ENCODE results near the gene CDC42SE2.

DNA sequence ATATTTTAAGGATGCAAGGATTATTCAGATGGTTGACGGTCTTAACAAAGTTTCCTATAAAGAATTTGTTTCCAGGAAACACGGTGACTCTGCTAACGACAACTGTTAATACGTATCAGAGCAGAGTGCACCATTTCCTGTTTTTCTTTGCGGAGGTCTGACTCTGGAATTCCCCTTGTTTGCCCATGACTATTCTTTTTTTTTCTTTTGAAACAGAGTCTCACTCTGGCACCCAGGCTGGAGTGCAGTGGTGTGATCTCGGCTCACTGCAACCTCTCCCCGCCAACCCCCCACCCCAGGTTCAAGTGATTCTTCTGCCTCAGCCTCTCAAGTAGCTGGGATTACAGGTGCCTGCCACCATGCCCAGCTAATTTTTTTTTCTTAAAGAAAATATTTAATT lies 115.9 kb downstream of the CDC42SE2 start:
- TF ChIP-seq TAF1 (IDR thresholded peaks at IDR 0.05; ENCODE audit: low read depth, low read length) (0 out of 2 replicates have a peak, but pooled peaks have one; percentile 36), POLR2AphosphoS5 (IDR thresholded peaks at IDR 0.05; ENCODE audit: low read depth, low read length) (no peak), SPI1 (IDR thresholded peaks at IDR 0.05; ENCODE audit: low read depth, low read length) (peak; percentile 90), POLR2A (IDR thresholded peaks at IDR 0.05; ENCODE audit: low read depth, low read length) (0 out of 2 replicates have a peak, but pooled peaks have one; percentile 33), PAX5 (IDR thresholded peaks at IDR 0.05; ENCODE audit: insufficient read depth, low read length, severe bottlenecking) (no peak), POU2F2 (IDR thresholded peaks at IDR 0.05; ENCODE audit: low read depth, low read length) (no peak)
